B cell (primary cell): Measurements from ENCODE around the gene MICAL3. TPM values are rescaled to one million over a fixed set of nuclear protein-coding genes. Genes with fewer than 3 reads are reported as not detected.

Experiments used
- ATAC-seq: fragments of 200-7000 bp; cut with Tn5 transposase; one replicate; pipeline ENCODE4 v1.10.0; 2021; ENCODE audit warnings: low read depth, mild to moderate bottlenecking, moderate number of reproducible peaks, moderate library complexity
- CTCF ChIA-PET: fragments of 350-600 bp; sonication (Branson Sonifier 250); formaldehyde crosslinking; loops from one replicate; lab custom pipeline; 2021; ENCODE audit warnings: antibody characterized with exemption, inconsistent platforms; lab: Charles Lee
- POLR2A ChIA-PET: fragments of 350-600 bp; sonication (Branson Sonifier 250); formaldehyde crosslinking; loops from one replicate; lab custom pipeline; 2021; ENCODE audit warnings: antibody characterized with exemption; lab: Charles Lee
- DNase-seq: peaks from one replicate; pipeline ENCODE4 v3.0.0; 2013
- H2AFZ ChIP-seq: 2 replicates; pipeline ENCODE4 v1.6.1; 2012; ENCODE audit warnings: mild to moderate bottlenecking, low read depth, low read length; ENCODE audit not compliant: insufficient read depth, poor library complexity, severe bottlenecking
- H3K27ac ChIP-seq, 2 donors: 1 replicate in 1 of 2; 2 replicates in 1 of 2; pipeline ENCODE4 v1.5.1; 2012 to 2013; ENCODE audit warnings: low read length in 2 of 2, mild to moderate bottlenecking in 2 of 2, moderate library complexity in 1 of 2
- H3K27me3 ChIP-seq, 4 experiments: fragments of 200-600 bp in 1 of 4; sonication (generic) in 1 of 4; replicated peaks in 1 of 4; 1 replicate in 2 of 4; 2 replicates in 2 of 4; pipeline versions ENCODE4 v1.6.1 to v1.7.0; 2013 to 2016; ENCODE audit warnings: low read length in 3 of 4, mild to moderate bottlenecking in 2 of 4, mixed read lengths in 1 of 4, moderate library complexity in 1 of 4; ENCODE audit not compliant: insufficient read depth in 4 of 4, control insufficient read depth in 3 of 4; ENCODE audit errors: control extremely low read depth in 1 of 4
- H3K36me3 ChIP-seq, 2 experiments: replicated peaks in 1 of 2; 1 replicate in 1 of 2; 2 replicates in 1 of 2; pipeline versions ENCODE4 v1.6.1 to v1.7.1; 2013; ENCODE audit warnings: low read length in 1 of 2; ENCODE audit not compliant: insufficient read depth in 2 of 2, control insufficient read depth in 1 of 2; ENCODE audit errors: control extremely low read depth in 1 of 2, extremely low read depth in 1 of 2
- H3K4me1 ChIP-seq, 2 donors: fragments of 200-600 bp in 1 of 2; sonication (generic) in 1 of 2; 1 replicate in 1 of 2; 2 replicates in 1 of 2; pipeline versions ENCODE4 v1.5.1 to v1.6.1; 2013 to 2017; ENCODE audit warnings: low read length in 2 of 2; ENCODE audit not compliant: control insufficient read depth in 2 of 2, insufficient read depth in 2 of 2
- H3K4me2 ChIP-seq: replicated peaks from 2 replicates; pipeline ENCODE3; 2012; ENCODE audit warnings: mild to moderate bottlenecking, low read depth, low read length; ENCODE audit not compliant: poor library complexity, severe bottlenecking
- H3K4me3 ChIP-seq, 5 experiments: fragments of 200-600 bp in 1 of 5; sonication (generic) in 1 of 5; 1 replicate in 3 of 5; 2 replicates in 2 of 5; pipeline versions ENCODE4 v1.5.1 to v1.7.0; 2011 to 2016; ENCODE audit warnings: low read length in 4 of 5, mild to moderate bottlenecking in 4 of 5, low read depth in 2 of 5, control low read depth in 1 of 5, moderate library complexity in 1 of 5; ENCODE audit not compliant: insufficient read depth in 1 of 5; ENCODE audit errors: control extremely low read depth in 1 of 5, extremely low read depth in 1 of 5
- H3K79me2 ChIP-seq: fragments of 200-600 bp; sonication (generic); one replicate; pipeline ENCODE4 v1.6.0; 2016; ENCODE audit warnings: low read length; ENCODE audit not compliant: control insufficient read depth, insufficient read depth
- H3K9ac ChIP-seq: fragments of 200-600 bp; sonication (generic); 2 replicates; pipeline ENCODE4 v1.6.1; 2017; ENCODE audit warnings: mild to moderate bottlenecking, low read length, moderate library complexity
- H3K9me3 ChIP-seq, 3 donors: one replicate each; pipeline versions ENCODE4 v1.6.1 to v1.7.1; 2013; ENCODE audit warnings: low read length in 2 of 3; ENCODE audit not compliant: control insufficient read depth in 2 of 3, insufficient read depth in 1 of 3; ENCODE audit errors: control extremely low read depth in 1 of 3
- H4K20me1 ChIP-seq: 2 replicates; pipeline ENCODE4 v1.6.0; 2012; ENCODE audit warnings: mild to moderate bottlenecking, low read length; ENCODE audit not compliant: insufficient read depth, control insufficient read depth, poor library complexity, severe bottlenecking
- H3K27ac Mint-ChIP-seq: one replicate; pipeline ENCODE4 v1.8.0; 2021; ENCODE audit warnings: mixed read lengths
- H3K27me3 Mint-ChIP-seq: one replicate; pipeline ENCODE4 v1.8.0; 2021; ENCODE audit warnings: mixed read lengths
- H3K4me1 Mint-ChIP-seq: one replicate; pipeline ENCODE4 v1.8.0; 2021; ENCODE audit warnings: mixed read lengths
- H3K4me3 Mint-ChIP-seq: one replicate; pipeline ENCODE4 v1.8.0; 2021; ENCODE audit warnings: mixed read lengths
- H3K9me3 Mint-ChIP-seq: one replicate; pipeline ENCODE4 v1.8.0; 2022; ENCODE audit warnings: mixed read lengths; ENCODE audit not compliant: insufficient read depth
- EZH2 ChIP-seq: IDR thresholded peaks from 2 replicates; pipeline ENCODE4 v1.6.1; 2012; ENCODE audit warnings: borderline replicate concordance, low read depth, mild to moderate bottlenecking, moderate library complexity, low read length; ENCODE audit not compliant: insufficient read depth, poor library complexity, severe bottlenecking
- WGBS: methylation state at CpG from one replicate; pipeline ENCODE4 v1.1.5; 2013; ENCODE audit warnings: missing lambda C conversion rate; ENCODE audit not compliant: insufficient coverage; 5-methylcytosine and 5-hydroxymethylcytosine counted together
- intact Hi-C: fragments of 100-400 bp; cut with micrococcal nuclease; formaldehyde crosslinking; loops from one replicate; pipeline ENCODE4 v1.10.0; 2022
- polyA plus RNA-seq: library from polyadenylated mRNA; depleted of rRNA; stranded (reverse); fragments of >200 nt; gene quantifications from 2 replicates; pipeline ENCODE4 v1.2.3, GENCODE V29; 2012
- total RNA-seq, 2 donors: library from RNA; stranded (reverse); fragments of 120-200 nt in 1 of 2; gene quantifications; 1 replicate in 1 of 2; 2 replicates in 1 of 2; pipeline versions ENCODE4 v1.2.3 to v1.2.4, GENCODE V29; 2013 to 2022
- TF ChIP-seq, protein P1 (sequence below): fragments of 200-600 bp; IDR thresholded peaks from one replicate; pipeline ENCODE4 v1.8.0; 2022; ENCODE audit warnings: antibody characterized with exemption, mild to moderate bottlenecking

Gene MICAL3
- total and polyA plus RNA-seq, 2 donors (not counting 1 experiment from before 2014, with no cell fraction given), result 50.5 to 253 TPM

- Mint-ChIP-seq H3K9me3 (no peaks in the 10 kb centered on the region), H3K27ac (no peak overlapping the region), H3K27me3 (no peaks in the 10 kb centered on the region), H3K4me1 (no peaks in the 10 kb centered on the region), H3K4me3 (no peak overlapping the region)
- no peak overlapping the region for H3K4me3 ChIP-seq
- peaks cover 76% of the 10 kb centered on the region for H4K20me1 ChIP-seq
- ChIA-PET CTCF (no interaction called here), POLR2A (no interaction called here)
- over 99% methylated on average over 17 of the region's 17 CpGs for WGBS
- H2AFZ ChIP-seq, result no peak overlapping the region
- no peaks in the 10 kb centered on the region for H3K9me3 ChIP-seq
- no peak overlapping the region for H3K27ac ChIP-seq
- no peaks in the 10 kb centered on the region for H3K27me3 ChIP-seq
- intact Hi-C loops, result no loop called here
- H3K4me2 ChIP-seq, result no peak overlapping the region
- ATAC-seq (no peak), DNase-seq (no peak)
- H3K4me1 ChIP-seq, result no peaks in the 10 kb centered on the region
- TF ChIP-seq EZH2, result no peak
- TF ChIP-seq, protein P1, sequence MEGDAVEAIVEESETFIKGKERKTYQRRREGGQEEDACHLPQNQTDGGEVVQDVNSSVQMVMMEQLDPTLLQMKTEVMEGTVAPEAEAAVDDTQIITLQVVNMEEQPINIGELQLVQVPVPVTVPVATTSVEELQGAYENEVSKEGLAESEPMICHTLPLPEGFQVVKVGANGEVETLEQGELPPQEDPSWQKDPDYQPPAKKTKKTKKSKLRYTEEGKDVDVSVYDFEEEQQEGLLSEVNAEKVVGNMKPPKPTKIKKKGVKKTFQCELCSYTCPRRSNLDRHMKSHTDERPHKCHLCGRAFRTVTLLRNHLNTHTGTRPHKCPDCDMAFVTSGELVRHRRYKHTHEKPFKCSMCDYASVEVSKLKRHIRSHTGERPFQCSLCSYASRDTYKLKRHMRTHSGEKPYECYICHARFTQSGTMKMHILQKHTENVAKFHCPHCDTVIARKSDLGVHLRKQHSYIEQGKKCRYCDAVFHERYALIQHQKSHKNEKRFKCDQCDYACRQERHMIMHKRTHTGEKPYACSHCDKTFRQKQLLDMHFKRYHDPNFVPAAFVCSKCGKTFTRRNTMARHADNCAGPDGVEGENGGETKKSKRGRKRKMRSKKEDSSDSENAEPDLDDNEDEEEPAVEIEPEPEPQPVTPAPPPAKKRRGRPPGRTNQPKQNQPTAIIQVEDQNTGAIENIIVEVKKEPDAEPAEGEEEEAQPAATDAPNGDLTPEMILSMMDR, result no peak
- peaks cover 0 to 83% of the 10 kb centered on the region in 2 experiments for H3K36me3 ChIP-seq
- H3K79me2 ChIP-seq, result peaks cover 65% of the 10 kb centered on the region
- H3K9ac ChIP-seq, result no peak overlapping the region
Measured at GRCh38 chr22:17880020-17880419, 144.3 kb downstream of the MICAL3 start.

- WGBS, result 99% methylated on average over 6 of the region's 7 CpGs
- ChIA-PET CTCF (no interaction called here), POLR2A (no interaction called here)
- TF ChIP-seq EZH2, result no peak
- TF ChIP-seq, protein P1, result no peak
- H3K27ac Mint-ChIP-seq, result no peak overlapping the region
- H3K79me2 ChIP-seq, result peaks cover 62% of the 10 kb centered on the region
- H2AFZ ChIP-seq, result no peak overlapping the region
- no peaks in the 10 kb centered on the region for H3K27me3 ChIP-seq
- intact Hi-C loops, result no loop called here
- no peaks in the 10 kb centered on the region for H3K9me3 Mint-ChIP-seq
- no peak overlapping the region for H3K4me3 Mint-ChIP-seq
- no peaks in the 10 kb centered on the region for H3K27me3 Mint-ChIP-seq
- H3K4me3 ChIP-seq, result no peak overlapping the region
- no peak overlapping the region for H3K9ac ChIP-seq
- H4K20me1 ChIP-seq, result peaks cover 80% of the 10 kb centered on the region
- no peak for ATAC-seq
- no peaks in the 10 kb centered on the region for H3K9me3 ChIP-seq
- no peak for DNase-seq
- H3K36me3 ChIP-seq, result peaks cover 0 to 83% of the 10 kb centered on the region in 2 experiments
- no peak overlapping the region for H3K27ac ChIP-seq
- no peaks in the 10 kb centered on the region for H3K4me1 Mint-ChIP-seq
- H3K4me1 ChIP-seq, result no peaks in the 10 kb centered on the region
- H3K4me2 ChIP-seq, result no peak overlapping the region
Measured at GRCh38 chr22:17878941-17879340, 145.4 kb downstream of the MICAL3 start.
